GM12801 (cell line): ENCODE results near the gene SLC25A39.

Source experiments
- TF ChIP-seq, protein P1 (sequence below): IDR thresholded peaks from one replicate; pipeline ENCODE4 v1.5.1; 2011; ENCODE audit warnings: control low read depth; ENCODE audit not compliant: insufficient read length; ENCODE audit errors: extremely low read depth

SLC25A39 gene

DNA sequence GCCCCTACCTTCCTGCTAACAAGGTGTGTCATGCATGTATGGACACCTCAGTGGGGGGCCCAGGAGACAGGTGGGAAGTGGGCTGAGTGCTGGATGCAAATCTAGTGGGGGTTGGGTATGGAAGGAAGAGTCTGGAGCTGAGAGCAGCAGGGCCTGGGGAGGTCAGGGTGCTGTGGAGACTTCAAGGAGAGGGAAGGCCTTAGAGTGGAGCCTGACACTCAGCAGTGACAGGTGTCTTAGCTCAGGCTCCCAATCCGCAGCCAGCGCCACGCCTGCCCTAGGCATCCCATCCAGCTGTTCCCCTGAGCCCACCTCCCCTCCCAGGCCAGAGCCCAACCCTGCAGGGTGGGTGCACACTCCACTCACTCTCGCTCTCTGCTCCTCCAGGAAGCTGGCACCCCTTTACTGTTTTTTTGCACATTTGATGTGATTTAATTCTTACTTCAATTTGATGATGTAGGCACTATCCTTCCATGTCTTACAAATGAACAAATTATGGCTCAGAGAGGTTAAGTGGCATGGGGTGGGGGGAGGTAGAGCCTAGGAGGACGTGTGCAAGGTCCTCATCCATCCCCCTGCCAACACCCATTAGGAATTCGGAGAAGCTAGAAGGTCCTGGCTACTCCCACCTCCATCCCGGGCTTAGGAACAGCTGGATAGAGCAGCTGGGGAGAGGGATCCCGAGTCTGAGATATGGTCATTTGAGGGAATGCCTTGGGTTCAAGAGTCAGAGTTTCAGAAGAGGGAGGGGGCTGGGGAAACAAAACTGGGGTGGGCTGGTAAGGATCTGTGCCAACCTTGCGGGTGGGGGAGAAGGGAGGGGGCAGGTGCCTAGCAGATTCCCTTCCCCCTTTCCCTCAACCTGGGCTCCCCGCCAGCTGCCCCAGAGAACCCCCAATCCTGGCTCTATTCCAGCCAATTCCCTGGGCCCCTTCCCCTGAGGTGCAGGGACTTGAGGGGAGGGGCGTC, 37.0 kb upstream of the SLC25A39 start:
- TF ChIP-seq, protein P1, sequence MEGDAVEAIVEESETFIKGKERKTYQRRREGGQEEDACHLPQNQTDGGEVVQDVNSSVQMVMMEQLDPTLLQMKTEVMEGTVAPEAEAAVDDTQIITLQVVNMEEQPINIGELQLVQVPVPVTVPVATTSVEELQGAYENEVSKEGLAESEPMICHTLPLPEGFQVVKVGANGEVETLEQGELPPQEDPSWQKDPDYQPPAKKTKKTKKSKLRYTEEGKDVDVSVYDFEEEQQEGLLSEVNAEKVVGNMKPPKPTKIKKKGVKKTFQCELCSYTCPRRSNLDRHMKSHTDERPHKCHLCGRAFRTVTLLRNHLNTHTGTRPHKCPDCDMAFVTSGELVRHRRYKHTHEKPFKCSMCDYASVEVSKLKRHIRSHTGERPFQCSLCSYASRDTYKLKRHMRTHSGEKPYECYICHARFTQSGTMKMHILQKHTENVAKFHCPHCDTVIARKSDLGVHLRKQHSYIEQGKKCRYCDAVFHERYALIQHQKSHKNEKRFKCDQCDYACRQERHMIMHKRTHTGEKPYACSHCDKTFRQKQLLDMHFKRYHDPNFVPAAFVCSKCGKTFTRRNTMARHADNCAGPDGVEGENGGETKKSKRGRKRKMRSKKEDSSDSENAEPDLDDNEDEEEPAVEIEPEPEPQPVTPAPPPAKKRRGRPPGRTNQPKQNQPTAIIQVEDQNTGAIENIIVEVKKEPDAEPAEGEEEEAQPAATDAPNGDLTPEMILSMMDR, result no peak

DNA sequence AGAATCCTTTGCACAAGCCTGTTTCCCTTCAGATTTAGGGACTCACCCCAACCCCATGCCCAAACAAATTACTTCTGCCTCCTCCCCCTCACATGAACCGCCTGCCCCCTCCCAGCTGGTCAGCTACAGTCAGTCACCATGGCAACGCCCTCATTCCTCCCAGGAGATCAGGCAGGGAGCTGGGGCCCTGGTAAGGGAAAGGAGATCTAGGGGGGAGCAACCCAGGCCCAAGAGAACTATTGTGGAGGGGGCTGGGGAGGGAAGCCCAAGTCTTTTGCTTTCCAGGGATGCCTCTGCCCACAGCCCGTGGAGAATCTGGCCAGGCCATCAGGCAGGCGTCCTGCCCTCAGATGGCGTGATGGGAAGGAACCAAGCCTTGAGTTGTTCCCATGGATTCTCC, 36.2 kb upstream of the SLC25A39 start:
- TF ChIP-seq, protein P1, result no peak

DNA sequence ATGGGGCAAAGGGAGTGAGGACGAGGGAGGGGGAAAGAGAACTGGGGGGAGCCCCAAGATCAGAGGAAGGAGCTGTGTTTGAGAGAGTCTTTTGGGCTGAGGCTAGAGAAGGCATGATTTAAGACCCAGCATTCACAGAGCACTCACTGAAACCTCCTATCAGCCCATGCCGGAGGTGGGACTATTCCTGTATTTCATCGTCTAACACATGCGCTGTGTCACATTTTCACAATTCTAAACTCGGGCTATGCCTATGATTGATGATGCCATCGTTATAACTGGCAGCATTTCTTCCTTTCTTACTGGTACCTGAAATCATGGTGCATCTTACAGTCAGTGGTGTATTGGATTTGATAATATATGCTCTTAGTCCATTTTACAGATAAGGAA, 35.5 kb upstream of the SLC25A39 start:
- TF ChIP-seq, protein P1, result no peak

DNA sequence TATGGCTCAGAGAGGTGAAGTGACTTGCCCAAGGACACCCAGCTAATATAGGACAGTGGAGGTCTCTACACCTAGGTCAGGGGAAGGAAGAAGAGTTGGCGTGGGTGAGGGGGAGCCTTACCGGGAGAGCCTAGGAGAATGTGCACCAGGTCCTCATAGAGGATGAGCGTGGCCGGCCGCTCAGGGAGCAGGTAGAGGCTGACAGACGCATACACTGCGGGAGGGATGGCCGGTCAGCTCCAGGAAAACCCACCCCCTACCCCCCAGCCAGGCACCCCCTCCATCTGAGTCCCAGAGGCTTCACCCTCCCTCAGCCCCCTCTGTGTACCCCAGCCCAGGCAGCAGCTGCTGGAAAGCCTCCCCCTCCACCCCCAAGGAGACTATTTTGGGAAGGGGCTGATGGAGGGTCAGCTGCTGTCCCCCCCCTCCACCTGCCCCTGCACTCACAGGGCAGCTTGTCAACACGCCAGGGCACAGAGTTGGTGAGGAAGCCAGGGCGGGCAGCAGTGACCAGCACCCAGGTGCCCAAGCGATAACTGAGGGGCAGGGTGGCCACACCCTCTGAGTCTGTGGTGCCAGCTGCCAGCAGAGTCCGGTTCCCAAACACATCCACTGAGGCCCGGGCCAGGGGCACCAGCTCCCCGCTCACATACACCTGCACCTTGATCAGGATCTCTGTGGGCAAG, 35.0 kb upstream of the SLC25A39 start:
- TF ChIP-seq, protein P1, result no peak

DNA sequence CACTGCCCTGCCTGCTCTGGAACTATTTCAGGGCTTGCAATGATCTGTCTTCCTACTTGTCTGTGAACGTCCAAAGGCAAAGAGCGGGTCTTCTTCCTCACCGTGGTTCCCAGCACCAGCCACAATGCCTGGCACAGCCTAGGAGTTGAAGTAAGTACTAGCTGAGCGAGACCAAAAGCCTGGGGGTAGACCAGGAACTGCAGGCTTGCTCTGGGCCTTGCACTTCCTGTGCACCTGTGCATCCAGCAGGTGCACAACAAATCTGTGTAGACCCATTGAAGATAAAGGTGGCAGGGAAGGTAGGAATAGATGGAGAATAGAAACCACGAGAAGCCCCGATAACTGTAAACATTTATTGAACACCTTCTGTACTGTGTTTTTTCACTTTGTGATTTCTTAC, 34.4 kb upstream of the SLC25A39 start:
- TF ChIP-seq, protein P1, result no peak

DNA sequence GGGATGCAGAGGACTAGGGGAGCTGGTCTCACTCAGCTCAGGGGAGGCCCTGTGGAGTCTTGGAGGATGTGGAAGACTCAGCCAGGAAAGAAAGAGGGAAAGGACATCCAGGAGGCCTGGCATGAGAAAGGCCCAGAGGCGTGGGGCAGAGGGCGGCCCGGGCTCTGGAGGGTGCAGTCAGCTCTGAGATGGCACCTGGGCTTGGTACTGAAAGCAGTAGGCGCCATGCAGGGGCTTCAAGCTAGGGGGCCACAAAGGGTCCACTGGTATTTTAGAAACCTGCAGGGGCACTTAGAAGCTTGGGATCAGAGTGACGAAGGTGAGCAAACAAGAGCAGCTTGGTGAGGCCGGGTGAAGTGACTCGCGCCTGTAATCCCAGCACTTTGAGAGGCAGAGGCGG, 33.4 kb upstream of the SLC25A39 start:
- TF ChIP-seq, protein P1, result no peak

DNA sequence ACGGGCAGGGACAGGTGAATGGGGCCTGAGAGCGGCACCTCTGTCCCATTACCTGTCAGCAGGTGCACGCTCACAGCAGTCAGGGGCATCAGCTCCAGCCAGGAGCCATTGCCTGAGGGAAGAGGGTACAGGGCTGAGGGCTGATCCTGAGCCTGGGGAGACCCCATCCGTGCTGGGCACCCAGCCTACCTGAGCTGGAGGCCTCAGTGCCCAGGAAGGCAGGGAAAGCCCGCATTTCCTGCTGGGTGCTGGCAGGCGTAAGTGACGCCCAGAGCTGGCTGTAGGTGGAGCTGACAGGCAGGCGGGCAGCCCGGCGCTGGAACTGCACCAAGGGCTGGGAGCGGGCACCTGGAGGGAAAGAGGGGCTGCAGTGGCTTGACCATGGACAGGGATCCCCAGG, 31.6 kb upstream of the SLC25A39 start:
- TF ChIP-seq, protein P1, result no peak
